ENCODE results near the gene MAGI2.

DNA sequence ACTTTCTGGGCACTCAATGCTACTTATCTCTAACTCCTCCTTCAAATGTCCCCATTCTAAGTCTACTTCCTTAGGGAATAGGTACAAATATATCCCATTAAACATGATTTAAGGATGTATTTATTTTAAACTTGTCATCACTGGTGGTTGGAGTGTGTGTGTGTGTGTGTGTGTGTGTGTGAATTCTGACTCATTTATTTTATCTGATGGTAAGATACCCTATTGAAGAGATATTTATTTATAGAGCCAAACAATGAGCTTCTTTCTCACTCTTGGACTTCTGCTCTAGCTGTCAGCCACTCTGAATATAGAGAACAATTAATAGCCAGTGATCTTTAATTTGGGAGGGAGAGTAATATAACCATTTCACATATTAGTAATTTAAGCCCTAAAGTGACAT lies 17.8 kb upstream of the MAGI2 start:
- TF ChIP-seq, protein P1, sequence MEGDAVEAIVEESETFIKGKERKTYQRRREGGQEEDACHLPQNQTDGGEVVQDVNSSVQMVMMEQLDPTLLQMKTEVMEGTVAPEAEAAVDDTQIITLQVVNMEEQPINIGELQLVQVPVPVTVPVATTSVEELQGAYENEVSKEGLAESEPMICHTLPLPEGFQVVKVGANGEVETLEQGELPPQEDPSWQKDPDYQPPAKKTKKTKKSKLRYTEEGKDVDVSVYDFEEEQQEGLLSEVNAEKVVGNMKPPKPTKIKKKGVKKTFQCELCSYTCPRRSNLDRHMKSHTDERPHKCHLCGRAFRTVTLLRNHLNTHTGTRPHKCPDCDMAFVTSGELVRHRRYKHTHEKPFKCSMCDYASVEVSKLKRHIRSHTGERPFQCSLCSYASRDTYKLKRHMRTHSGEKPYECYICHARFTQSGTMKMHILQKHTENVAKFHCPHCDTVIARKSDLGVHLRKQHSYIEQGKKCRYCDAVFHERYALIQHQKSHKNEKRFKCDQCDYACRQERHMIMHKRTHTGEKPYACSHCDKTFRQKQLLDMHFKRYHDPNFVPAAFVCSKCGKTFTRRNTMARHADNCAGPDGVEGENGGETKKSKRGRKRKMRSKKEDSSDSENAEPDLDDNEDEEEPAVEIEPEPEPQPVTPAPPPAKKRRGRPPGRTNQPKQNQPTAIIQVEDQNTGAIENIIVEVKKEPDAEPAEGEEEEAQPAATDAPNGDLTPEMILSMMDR (IDR thresholded peaks at IDR 0.05), result no peak
- TF ChIP-seq POLR2A (IDR thresholded peaks at IDR 0.05), result no peak

Data from esophagus squamous epithelium (tissue), 4 donors.